ENCODE measurements around the gene AMN1. TPM values are rescaled to one million over a fixed set of nuclear protein-coding genes. Genes with fewer than 3 reads are reported as not detected.
"Not testable (repeated sequence)": the region's sequence is repeated elsewhere in the genome, so short reads cannot be mapped to it uniquely, and the experiment has no call there.

AMN1 gene
- polyA plus RNA-seq, 1 donor (not counting 4 experiments of a cell fraction or from before 2014, with no cell fraction given), result 11.3 TPM

- no peak overlapping the region for H3K27ac ChIP-seq (ENCODE audit: control insufficient read depth, insufficient read depth, low read length)
- no peaks in the 10 kb centered on the region for H3K9me1 ChIP-seq (ENCODE audit: control insufficient read depth, extremely low read depth, insufficient read depth, low read length)
- no peak for TF ChIP-seq EZH2 (IDR thresholded peaks at IDR 0.05; ENCODE audit: low read length)
- no peak for TF ChIP-seq CTCF (optimal IDR thresholded peaks at IDR 0.05 in 1 of 3, IDR thresholded peaks at IDR 0.05 in 1 of 3, conservative IDR thresholded peaks at IDR 0.05 in 1 of 3; ENCODE audit: extremely low read depth in 1 of 3, insufficient read depth in 2 of 3, low read length in 3 of 3)
- H3K9ac ChIP-seq (ENCODE audit: control insufficient read depth, extremely low read depth, insufficient read depth, low read length), result no peak overlapping the region
- H3K4me2 ChIP-seq (ENCODE audit: control insufficient read depth, extremely low read depth, insufficient read depth, low read depth, low read length), result no peak overlapping the region
- H3K4me1 ChIP-seq (ENCODE audit: control insufficient read depth, extremely low read depth, insufficient read depth, low read length), result no peaks in the 10 kb centered on the region
- no peaks in the 10 kb centered on the region for H3K9me3 ChIP-seq (ENCODE audit: control insufficient read depth, low read depth, low read length)
- H3K4me3 ChIP-seq (ENCODE audit: control insufficient read depth in 2 of 3, extremely low read depth in 1 of 3, insufficient read depth in 2 of 3, low read depth in 1 of 3, low read length in 3 of 3), result no peak overlapping the region
- no peaks in the 10 kb centered on the region for H3K79me2 ChIP-seq (ENCODE audit: control insufficient read depth, insufficient read depth, low read length)
- DNase-seq (ENCODE audit: low read depth, low spot score) (no peak), FAIRE-seq (no peak)
- H4K20me1 ChIP-seq (ENCODE audit: control insufficient read depth, extremely low read depth, insufficient read depth, low read length), result no peaks in the 10 kb centered on the region
- no peaks in the 10 kb centered on the region for H3K36me3 ChIP-seq (ENCODE audit: control insufficient read depth in 2 of 2, extremely low read depth in 1 of 2, insufficient read depth in 2 of 2, low read length in 2 of 2)
- no peak overlapping the region for H2AFZ ChIP-seq (ENCODE audit: control insufficient read depth, low read length)
- no peaks in the 10 kb centered on the region for H3K27me3 ChIP-seq (ENCODE audit: control insufficient read depth, extremely low read depth, insufficient read depth, low read length)
- dilution Hi-C loops (cut with MboI; ENCODE audit: extremely low pct_ligation_motif_present, low sequenced_read_pairs), result no loop called here
Observed at GRCh38 chr12:31722580-31722979, 6.2 kb downstream of the AMN1 start.

- FAIRE-seq; H3K9me3 ChIP-seq (ENCODE audit: control insufficient read depth, low read depth, low read length); H3K4me3 ChIP-seq (ENCODE audit: control insufficient read depth in 2 of 3, extremely low read depth in 1 of 3, insufficient read depth in 2 of 3, low read depth in 1 of 3, low read length in 3 of 3); H2AFZ ChIP-seq (ENCODE audit: control insufficient read depth, low read length); H3K27me3 ChIP-seq (ENCODE audit: control insufficient read depth, extremely low read depth, insufficient read depth, low read length); H3K79me2 ChIP-seq (ENCODE audit: control insufficient read depth, insufficient read depth, low read length); H3K4me1 ChIP-seq (ENCODE audit: control insufficient read depth, extremely low read depth, insufficient read depth, low read length); H3K9me1 ChIP-seq (ENCODE audit: control insufficient read depth, extremely low read depth, insufficient read depth, low read length); H3K9ac ChIP-seq (ENCODE audit: control insufficient read depth, extremely low read depth, insufficient read depth, low read length); dilution Hi-C loops (cut with MboI; ENCODE audit: extremely low pct_ligation_motif_present, low sequenced_read_pairs); H4K20me1 ChIP-seq (ENCODE audit: control insufficient read depth, extremely low read depth, insufficient read depth, low read length); H3K36me3 ChIP-seq (ENCODE audit: control insufficient read depth in 2 of 2, extremely low read depth in 1 of 2, insufficient read depth in 2 of 2, low read length in 2 of 2); H3K4me2 ChIP-seq (ENCODE audit: control insufficient read depth, extremely low read depth, insufficient read depth, low read depth, low read length); DNase-seq (ENCODE audit: low read depth, low spot score); H3K27ac ChIP-seq (ENCODE audit: control insufficient read depth, insufficient read depth, low read length): not testable (repeated sequence)
Observed at GRCh38 chr12:31718542-31719198, 10.2 kb downstream of the AMN1 start.

GRCh38 chr12:31716998-31717397 is 11.8 kb downstream of the AMN1 start:
- H3K4me2 ChIP-seq (ENCODE audit: control insufficient read depth, extremely low read depth, insufficient read depth, low read depth, low read length); H3K4me1 ChIP-seq (ENCODE audit: control insufficient read depth, extremely low read depth, insufficient read depth, low read length); H3K9ac ChIP-seq (ENCODE audit: control insufficient read depth, extremely low read depth, insufficient read depth, low read length); H3K79me2 ChIP-seq (ENCODE audit: control insufficient read depth, insufficient read depth, low read length); H3K36me3 ChIP-seq (ENCODE audit: control insufficient read depth in 2 of 2, extremely low read depth in 1 of 2, insufficient read depth in 2 of 2, low read length in 2 of 2); H2AFZ ChIP-seq (ENCODE audit: control insufficient read depth, low read length); DNase-seq (ENCODE audit: low read depth, low spot score); H3K9me1 ChIP-seq (ENCODE audit: control insufficient read depth, extremely low read depth, insufficient read depth, low read length); FAIRE-seq; H3K9me3 ChIP-seq (ENCODE audit: control insufficient read depth, low read depth, low read length); dilution Hi-C loops (cut with MboI; ENCODE audit: extremely low pct_ligation_motif_present, low sequenced_read_pairs); H4K20me1 ChIP-seq (ENCODE audit: control insufficient read depth, extremely low read depth, insufficient read depth, low read length); H3K4me3 ChIP-seq (ENCODE audit: control insufficient read depth in 2 of 3, extremely low read depth in 1 of 3, insufficient read depth in 2 of 3, low read depth in 1 of 3, low read length in 3 of 3); H3K27ac ChIP-seq (ENCODE audit: control insufficient read depth, insufficient read depth, low read length); H3K27me3 ChIP-seq (ENCODE audit: control insufficient read depth, extremely low read depth, insufficient read depth, low read length): not testable (repeated sequence)

Data from keratinocyte (primary cell).